ENCODE measurements around the gene PLXDC2.

DNA sequence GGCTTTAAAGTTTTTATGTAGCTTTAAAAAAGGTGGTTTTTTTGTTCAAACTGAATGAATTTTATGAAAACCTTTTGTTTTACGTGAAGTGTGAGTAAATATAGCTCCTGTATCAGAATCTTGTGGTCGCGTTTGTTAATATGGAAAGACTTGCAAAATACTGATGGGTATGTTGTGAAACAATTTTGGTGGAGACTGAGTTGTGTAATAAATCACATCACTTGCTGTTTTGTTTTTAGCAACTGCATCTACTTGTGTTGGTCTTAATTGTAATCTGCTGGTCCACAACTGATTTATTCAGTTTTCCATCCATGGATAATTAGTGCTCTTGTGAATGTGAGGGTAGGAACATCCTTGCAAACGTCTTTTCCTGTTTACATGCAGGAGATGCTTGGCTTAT lies 10.5 kb downstream of the PLXDC2 start:
- TF ChIP-seq, protein P1, sequence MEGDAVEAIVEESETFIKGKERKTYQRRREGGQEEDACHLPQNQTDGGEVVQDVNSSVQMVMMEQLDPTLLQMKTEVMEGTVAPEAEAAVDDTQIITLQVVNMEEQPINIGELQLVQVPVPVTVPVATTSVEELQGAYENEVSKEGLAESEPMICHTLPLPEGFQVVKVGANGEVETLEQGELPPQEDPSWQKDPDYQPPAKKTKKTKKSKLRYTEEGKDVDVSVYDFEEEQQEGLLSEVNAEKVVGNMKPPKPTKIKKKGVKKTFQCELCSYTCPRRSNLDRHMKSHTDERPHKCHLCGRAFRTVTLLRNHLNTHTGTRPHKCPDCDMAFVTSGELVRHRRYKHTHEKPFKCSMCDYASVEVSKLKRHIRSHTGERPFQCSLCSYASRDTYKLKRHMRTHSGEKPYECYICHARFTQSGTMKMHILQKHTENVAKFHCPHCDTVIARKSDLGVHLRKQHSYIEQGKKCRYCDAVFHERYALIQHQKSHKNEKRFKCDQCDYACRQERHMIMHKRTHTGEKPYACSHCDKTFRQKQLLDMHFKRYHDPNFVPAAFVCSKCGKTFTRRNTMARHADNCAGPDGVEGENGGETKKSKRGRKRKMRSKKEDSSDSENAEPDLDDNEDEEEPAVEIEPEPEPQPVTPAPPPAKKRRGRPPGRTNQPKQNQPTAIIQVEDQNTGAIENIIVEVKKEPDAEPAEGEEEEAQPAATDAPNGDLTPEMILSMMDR (IDR thresholded peaks at IDR 0.05): no peak
- no peak for TF ChIP-seq POLR2A (IDR thresholded peaks at IDR 0.05)
- TF ChIP-seq POLR2AphosphoS5 (IDR thresholded peaks at IDR 0.05): peak in 2 of 3 donors; percentile 12 to 55
